ENCODE measurements around the gene FLT3LG. TPM values are rescaled to one million over a fixed set of nuclear protein-coding genes. Genes with fewer than 3 reads are reported as not detected.

FLT3LG gene
- polyA plus RNA-seq, 4 donors = 2.8 to 6.7 (median 4.5) TPM

- DNase-seq (ENCODE audit: low read depth in 4 of 4, low spot score in 3 of 4) = peak; percentile 99 to 100 (median 100)
Measured at GRCh38 chr19:49487277-49488045, 13.4 kb downstream of the FLT3LG start, which contains the start of gene RPL13A. Gene RPL13A (plus strand): TSS chr19:49487608. CDS start chr19:49487630, 22 bp downstream.

DNA sequence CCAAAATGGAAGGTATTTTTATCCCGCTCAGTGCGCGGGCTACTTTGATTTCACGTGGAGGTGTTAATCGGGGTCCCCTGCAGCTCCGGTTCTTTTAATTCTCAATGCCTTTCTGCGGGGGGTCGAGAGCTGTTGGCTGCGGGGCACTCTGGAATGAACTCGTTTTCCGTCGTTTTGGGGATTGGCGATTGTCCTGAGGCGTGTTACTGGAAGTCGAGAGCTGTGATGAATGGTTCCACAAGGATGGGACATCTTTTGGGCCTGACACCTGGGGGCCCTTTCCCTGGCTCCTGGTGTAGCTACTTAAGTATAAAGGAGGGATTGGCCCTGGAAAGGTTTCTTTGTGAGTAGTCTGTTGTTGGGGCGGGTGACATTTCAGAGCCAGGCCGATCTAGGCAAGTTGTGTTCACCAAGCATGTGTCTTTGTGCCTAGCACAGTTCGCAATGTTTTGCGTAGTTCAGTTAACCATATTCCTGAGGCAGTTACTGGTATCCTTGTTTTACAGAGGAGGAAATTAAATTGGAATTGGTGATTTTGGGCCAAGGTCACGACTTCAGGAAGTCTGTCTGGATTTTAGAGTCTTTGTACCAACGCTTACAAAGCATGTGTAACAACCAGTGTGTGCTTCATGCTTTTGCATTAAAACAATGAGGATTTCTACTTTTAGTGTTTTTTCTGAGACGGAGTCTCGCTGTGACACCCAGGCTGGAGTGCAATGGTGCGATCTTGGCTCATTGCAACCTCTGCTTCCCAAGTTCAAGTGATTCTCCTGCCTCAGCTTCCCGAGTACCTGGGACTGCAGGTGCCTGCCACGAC lies 14.2 kb downstream of the FLT3LG start:
- no peak for DNase-seq (ENCODE audit: low read depth in 4 of 4, low spot score in 3 of 4)

GRCh38 chr19:49488863-49489537 lies 15.0 kb downstream of the FLT3LG start:
- DNase-seq (ENCODE audit: low read depth in 4 of 4, low spot score in 3 of 4) = no peak

DNA sequence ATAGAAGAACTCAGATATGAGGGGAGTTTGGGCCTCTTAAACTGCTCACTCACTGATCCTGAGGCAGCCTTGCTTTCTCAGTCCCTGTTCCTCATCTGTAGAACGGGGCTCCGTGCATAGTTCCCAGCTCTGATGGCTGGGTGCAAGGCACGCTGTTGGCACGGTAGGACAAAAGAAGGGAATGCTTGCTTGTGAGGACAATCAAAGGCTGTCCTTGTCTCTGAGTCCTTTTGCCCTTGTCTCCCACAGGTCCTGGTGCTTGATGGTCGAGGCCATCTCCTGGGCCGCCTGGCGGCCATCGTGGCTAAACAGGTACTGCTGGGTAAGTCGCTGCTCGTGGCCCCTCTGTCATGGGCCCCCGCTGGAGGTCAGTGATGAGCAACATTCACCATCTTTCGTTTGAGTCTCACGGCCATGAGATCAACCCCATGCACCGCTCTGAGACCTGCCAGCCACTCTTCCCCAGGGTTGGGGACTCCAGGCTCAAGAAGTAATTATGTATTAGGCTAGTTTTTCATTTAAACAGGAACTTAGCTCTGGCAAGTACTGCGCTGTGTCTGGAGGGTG lies 15.7 kb downstream of the FLT3LG start:
- DNase-seq (ENCODE audit: low read depth in 4 of 4, low spot score in 3 of 4) = no peak

GRCh38 chr19:49490287-49491029 lies 16.4 kb downstream of the FLT3LG start:
- DNase-seq (ENCODE audit: low read depth in 4 of 4, low spot score in 3 of 4) = no peak

GRCh38 chr19:49491030-49491803 lies 17.2 kb downstream of the FLT3LG start:
- DNase-seq (ENCODE audit: low read depth in 4 of 4, low spot score in 3 of 4) = no peak

- no peak for DNase-seq (ENCODE audit: low read depth in 4 of 4, low spot score in 3 of 4)
Measured at GRCh38 chr19:49491804-49492572, 18.0 kb downstream of the FLT3LG start.

GRCh38 chr19:49492573-49493405 lies 18.8 kb downstream of the FLT3LG start:
- no peak for DNase-seq (ENCODE audit: low read depth in 4 of 4, low spot score in 3 of 4)

- no peak for DNase-seq (ENCODE audit: low read depth in 4 of 4, low spot score in 3 of 4)
Measured at GRCh38 chr19:49496574-49497008, 22.6 kb downstream of the FLT3LG start.

DNA sequence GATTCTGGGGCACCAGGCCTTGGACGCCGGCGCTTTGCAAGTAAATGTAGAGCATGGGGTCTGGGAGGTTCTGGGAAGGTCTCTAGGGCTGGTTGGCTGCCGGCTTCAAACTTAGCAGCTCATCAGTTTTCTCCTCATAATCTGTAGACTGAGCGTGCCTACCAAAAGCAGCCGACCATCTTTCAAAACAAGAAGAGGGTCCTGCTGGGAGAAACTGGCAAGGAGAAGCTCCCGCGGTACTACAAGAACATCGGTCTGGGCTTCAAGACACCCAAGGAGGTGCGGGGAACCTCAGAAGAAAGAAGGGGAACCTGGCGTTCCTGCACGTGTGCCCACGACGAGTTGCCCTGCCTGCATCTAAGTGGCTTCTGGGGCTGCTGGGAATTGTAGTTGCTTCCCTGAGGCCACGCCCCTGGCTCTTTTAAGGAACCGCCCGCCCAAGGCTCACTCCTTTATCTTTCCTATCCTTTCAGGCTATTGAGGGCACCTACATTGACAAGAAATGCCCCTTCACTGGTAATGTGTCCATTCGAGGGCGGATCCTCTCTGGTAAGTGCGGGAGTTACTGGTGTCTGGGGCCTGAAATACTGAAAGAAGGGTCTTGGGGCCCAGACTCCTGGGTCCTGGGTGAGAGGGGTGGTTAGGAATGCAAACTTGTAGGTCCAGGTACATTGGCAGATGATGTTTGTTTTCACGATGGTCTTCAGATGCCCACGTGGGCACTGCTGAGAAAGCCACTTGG lies 23.2 kb downstream of the FLT3LG start:
- no peak for DNase-seq (ENCODE audit: low read depth in 4 of 4, low spot score in 3 of 4)

DNA sequence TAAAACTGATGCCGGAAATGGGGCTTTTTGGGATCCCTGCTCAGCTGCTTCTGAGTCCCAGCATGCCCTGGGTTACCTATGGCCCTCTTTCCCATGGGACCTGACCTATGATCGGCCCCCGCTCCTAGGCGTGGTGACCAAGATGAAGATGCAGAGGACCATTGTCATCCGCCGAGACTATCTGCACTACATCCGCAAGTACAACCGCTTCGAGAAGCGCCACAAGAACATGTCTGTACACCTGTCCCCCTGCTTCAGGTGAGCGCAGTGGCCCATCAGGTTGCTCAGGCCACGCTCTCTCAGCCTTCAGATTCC lies 23.7 kb downstream of the FLT3LG start:
- DNase-seq (ENCODE audit: low read depth in 4 of 4, low spot score in 3 of 4) = no peak

GRCh38 chr19:49498475-49498874 lies 24.5 kb downstream of the FLT3LG start:
- no peak for DNase-seq (ENCODE audit: low read depth in 4 of 4, low spot score in 3 of 4)

- no peak for DNase-seq (ENCODE audit: low read depth in 4 of 4, low spot score in 3 of 4)
Measured at GRCh38 chr19:49499030-49499670, 25.1 kb downstream of the FLT3LG start.

DNA sequence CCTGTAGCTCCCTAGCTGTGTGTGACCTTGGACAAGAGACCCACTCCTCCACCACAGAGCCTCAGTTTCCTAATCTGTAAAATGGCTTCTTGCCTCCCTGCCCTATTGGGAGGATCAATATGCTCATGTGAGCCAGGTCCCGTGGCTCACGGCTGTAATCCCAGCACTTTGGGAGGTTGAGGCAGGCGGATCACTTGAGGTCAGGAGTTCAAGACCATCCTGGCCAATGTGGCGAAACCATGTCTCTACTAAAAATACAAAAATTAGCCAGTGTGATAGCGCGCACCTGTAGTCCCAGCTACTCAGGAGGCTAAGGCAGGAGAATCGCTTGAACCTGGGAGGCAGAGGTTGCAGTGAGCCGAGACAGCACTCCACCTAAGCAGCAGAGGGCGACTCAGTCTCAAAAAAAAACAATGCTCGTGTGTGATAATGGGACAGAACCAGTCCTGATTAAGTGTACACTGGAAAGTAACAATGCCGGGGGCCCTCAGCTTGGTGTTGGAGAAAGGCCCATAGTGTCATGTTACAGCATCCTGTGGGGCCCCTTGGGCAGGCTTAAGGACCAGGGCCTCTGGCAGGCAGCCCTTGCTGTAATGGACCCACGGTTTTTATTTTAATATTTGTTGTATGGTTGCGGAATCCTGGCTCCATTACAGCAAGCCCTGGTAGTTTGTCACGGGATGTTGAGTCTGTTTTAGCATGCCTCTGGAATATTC lies 29.0 kb downstream of the FLT3LG start:
- peak in 1 of 4 donors; percentile 58 for DNase-seq (ENCODE audit: low read depth in 4 of 4, low spot score in 3 of 4)

- DNase-seq (ENCODE audit: low read depth in 4 of 4, low spot score in 3 of 4) = no peak
Measured at GRCh38 chr19:49503582-49503962, 29.6 kb downstream of the FLT3LG start.

- DNase-seq (ENCODE audit: low read depth in 4 of 4, low spot score in 3 of 4) = no peak
Measured at GRCh38 chr19:49506575-49507105, 32.6 kb downstream of the FLT3LG start.
